Activated effector memory CD4-positive, alpha-beta T cell treated with Interleukin-2 at 50 U/mL for 16 hours (primary cell): ENCODE results near the gene JAZF1.
"Not testable (repeated sequence)": the region's sequence is repeated elsewhere in the genome, so short reads cannot be mapped to it uniquely, and the experiment has no call there.

ENCODE experiments used
- DNase-seq: peaks from one replicate; pipeline ENCODE4 v3.0.0-alpha.2; 2020

The JAZF1 gene

DNA sequence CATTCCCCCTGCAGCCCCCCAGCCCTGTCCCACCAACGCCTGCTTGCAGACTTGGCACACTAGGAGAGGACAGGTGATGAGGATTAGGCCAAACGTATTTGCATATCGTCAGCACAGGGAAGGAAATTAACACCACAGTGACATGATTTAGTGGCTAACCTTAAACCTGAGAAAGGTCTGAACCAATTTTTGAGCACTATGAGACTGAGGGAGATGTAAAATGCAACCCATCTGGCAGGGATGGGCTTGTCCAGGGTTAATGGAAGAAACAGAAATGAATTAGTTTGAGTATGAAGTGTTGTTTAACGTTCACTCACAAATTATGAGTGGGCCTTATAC lies 257.0 kb downstream of the JAZF1 start:
- no peak for DNase-seq

- DNase-seq, result no peak
Observed at GRCh38 chr7:27922907-27923641, 257.5 kb downstream of the JAZF1 start.

- not testable (repeated sequence) for DNase-seq
Observed at GRCh38 chr7:27922389-27922788, 258.2 kb downstream of the JAZF1 start.

GRCh38 chr7:27921081-27921836 lies 259.3 kb downstream of the JAZF1 start:
- no peak for DNase-seq

DNA sequence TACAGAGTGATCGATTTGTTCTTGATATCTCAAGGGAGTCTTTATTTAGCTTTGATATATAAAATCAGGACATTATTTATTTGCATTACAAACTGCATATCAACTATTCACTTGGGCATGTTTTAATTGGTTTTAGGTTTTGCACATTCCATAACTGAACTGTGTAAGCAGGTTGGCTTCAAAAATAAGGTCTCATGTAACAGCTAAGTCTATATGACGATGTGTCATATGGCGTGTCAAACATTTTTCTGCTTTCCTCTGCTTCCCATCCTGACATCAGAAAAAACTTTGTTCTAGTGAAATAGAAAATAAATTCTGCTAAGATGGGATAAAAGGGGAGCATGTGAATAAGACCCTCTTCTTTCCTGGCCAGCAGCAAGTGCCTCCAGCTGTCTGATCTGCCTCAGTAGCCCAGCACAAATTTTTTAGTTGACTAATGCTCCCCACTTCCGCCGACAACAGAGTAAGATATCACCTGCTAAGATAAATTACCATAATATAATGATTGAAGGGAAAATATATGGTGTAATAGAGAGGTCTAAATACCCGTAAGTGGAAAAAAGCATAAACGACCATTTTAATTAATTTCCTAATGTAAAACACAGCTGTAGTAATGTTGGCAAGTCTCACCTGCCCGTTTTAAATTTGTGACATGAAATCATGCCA lies 260.2 kb downstream of the JAZF1 start:
- DNase-seq, result no peak

GRCh38 chr7:27918503-27918902 lies 262.1 kb downstream of the JAZF1 start:
- DNase-seq, result no peak

DNA sequence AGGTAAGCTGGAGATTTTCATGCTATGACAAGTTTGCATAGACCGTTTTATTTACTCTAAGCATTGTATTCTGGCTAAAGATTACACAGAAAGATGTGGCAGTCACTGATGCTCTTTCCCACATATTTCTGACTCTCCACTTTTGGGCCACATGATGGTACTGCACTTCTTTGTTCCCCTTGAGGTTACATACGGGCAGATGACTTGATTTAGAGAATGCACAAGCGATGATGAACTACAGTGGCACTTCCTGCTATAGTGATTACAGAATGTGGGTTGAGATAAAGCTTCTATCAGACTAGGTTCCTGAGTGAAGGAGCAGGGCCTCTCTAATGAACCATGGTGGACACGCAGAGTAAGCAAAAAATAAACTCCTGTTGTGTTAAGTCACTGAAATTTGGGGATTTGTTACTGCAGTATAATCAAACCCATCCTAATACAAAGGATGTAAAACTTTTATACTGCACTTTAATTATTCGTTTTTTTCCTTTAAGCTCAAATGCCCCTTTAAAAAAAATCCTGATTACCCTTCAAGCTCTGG lies 262.8 kb downstream of the JAZF1 start:
- no peak for DNase-seq

- DNase-seq, result no peak
Observed at GRCh38 chr7:27917119-27917518, 263.5 kb downstream of the JAZF1 start.

GRCh38 chr7:27916372-27916771 lies 264.2 kb downstream of the JAZF1 start:
- DNase-seq, result no peak

- no peak for DNase-seq
Observed at GRCh38 chr7:27914409-27914808, 266.2 kb downstream of the JAZF1 start.

DNA sequence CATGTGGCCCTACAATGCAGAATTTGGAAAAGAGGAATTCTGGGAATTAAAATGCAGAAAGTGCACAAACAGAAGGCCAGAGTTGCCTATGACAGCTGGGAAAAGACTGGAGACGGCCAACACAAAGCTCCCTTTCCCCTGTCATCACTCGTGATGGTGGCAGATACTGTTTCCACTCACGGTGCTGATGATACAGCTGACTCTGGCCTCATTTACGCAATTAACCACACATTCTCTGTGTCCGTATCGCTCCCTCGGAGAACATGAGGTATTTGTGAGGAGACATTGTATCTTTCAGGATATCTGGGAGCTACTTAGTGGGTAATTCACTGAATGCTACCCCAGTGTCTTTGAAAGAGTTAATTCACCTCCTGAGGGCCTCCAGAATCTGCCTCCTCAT lies 267.8 kb downstream of the JAZF1 start:
- DNase-seq, result no peak

GRCh38 chr7:27911920-27912319 lies 268.7 kb downstream of the JAZF1 start:
- DNase-seq, result no peak

DNA sequence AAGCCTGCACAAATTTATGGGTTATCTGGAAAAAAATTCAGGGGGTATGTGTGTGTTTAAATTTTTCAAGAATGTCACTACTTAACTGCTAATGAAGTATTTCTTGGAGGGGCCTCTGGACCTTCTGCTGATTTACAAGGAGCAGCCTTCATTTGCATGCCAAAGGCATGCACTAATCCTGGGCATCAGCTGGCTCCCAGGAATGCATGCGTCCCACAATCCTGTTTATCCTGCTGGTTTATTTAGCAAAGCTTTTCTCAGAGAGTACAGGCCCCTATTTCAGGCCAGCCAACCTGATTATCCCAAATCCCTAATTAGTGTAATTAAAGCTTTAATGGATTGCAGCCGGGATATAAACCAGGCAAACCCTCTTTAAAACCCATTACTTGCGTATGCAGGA lies 270.3 kb downstream of the JAZF1 start:
- DNase-seq, result no peak

GRCh38 chr7:27908534-27909165 lies 271.9 kb downstream of the JAZF1 start:
- no peak for DNase-seq

- no peak for DNase-seq
Observed at GRCh38 chr7:27906385-27907091, 274.1 kb downstream of the JAZF1 start.

DNA sequence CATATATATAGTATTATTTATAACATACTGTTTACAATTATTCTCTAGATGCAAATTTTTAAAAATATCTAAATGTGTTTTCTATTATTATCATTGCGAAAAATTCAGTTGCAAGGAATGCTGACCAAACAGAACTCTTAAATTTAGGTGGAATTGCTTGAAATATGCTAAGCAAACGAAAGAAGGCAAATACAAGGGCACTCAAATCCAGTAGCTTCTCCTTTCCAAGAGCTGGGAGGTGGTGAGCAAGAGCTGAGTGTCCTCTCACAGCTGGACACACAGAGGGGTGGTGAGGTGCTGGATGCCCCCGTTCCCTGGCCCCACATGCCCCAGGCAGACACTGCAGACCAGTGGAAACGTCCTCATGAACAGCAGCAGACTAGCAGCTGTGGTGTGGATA lies 274.6 kb downstream of the JAZF1 start:
- no peak for DNase-seq

- DNase-seq, result no peak
Observed at GRCh38 chr7:27901028-27901760, 279.4 kb downstream of the JAZF1 start.

DNA sequence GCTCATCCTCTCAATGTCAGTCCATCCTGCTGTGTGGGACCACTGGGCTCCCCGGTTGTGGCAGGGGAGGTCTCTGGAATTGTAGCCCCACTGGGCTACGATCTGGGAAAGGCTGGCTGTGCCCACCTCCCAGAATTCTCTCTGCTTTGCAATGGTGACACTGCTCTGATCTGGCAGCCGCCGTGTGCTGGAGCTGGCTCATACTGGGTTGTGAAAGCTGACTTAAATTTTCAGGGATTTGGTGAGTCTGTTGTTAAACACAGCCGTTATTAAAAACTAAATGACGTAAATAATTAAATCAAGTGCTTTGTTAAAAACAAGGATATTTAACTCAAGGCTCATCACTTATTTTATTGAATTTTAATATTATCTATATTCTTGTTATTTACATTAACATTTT lies 280.6 kb downstream of the JAZF1 start:
- DNase-seq, result no peak

DNA sequence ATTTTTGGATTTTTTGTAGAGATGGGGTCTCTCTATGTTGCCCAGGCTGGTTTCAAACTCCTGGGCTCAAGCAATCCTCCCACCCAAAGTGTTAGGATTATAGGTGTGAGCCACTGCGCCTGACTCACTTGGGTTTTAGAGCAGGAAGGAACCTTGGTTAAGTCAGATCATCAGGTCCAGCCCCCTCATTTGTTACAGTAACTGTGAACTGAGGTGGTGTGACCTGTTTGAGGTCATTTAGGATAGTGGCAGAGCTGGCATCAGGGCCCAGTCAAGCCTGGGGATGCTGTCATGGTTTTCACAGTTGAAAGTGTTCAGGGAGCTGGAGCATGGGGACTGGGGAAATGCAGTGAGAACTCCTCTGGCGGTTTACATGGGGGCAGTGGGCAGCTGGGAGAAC lies 281.0 kb downstream of the JAZF1 start:
- no peak for DNase-seq

DNA sequence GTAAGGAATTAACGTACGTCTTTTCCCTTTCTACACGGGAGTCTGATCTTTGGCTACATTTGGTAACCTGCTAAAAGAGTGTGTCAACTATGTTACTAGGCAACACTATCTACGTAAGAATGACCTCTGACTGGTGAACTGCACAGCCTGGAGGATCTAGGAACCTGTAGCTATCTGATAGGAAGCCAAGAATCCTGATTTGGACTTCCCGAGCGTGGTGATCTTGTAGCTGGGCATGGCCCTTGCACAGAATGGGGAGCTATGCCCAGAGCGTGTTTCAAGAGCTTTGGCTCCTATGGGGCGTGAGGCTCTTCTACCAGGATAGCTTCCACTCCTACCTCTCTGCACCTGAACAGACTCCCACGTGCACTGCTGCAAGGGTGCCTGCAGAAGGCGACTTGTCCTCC lies 283.2 kb downstream of the JAZF1 start:
- no peak for DNase-seq

GRCh38 chr7:27897001-27897400 lies 283.6 kb downstream of the JAZF1 start:
- DNase-seq, result no peak

DNA sequence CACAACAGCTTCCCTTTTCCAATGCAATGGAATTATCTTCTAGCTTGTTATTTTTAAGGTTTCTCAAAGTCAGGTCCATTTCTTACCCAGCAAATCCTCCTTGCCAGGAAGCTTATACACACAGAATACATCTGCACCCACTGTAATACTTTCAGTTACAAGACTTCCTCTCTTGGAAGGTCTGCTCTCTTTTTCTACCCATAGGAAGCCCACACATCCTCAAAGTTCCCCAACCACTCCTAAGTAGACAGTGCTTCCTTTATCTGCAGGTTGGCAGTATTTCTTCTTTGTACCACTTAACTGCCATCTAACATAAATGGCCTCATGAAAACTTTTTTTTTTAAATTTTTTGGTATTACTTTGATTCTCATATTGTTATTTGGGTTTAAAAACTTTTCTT lies 285.0 kb downstream of the JAZF1 start:
- DNase-seq, result no peak
